DND-41 (cell line): Measurements from ENCODE around the gene IGF2.

Experiments used
- ATAC-seq: fragments of 200-7000 bp; cut with Tn5 transposase; 3 replicates; pipeline ENCODE4 v1.9.1; 2021; ENCODE audit warnings: low read depth; ENCODE audit not compliant: insufficient read depth
- DNase-seq: peaks from one replicate; pipeline ENCODE4 v3.0.0-alpha.2; 2020
- H2AFZ ChIP-seq: 2 replicates; pipeline ENCODE4 v1.6.0; 2012; ENCODE audit warnings: low read depth, low read length
- H3K27ac ChIP-seq: 2 replicates; pipeline ENCODE4 v1.5.1; 2012; ENCODE audit warnings: low read length, inconsistent platforms
- H3K27me3 ChIP-seq: fragments of 200-600 bp; sonication (generic); 2 replicates; pipeline ENCODE4 v1.6.0; 2012; ENCODE audit warnings: low read length, mild to moderate bottlenecking, inconsistent platforms; ENCODE audit not compliant: insufficient read depth, poor library complexity
- H3K36me3 ChIP-seq: 2 replicates; pipeline ENCODE4 v1.5.1; 2012; ENCODE audit warnings: low read length, inconsistent platforms; ENCODE audit not compliant: insufficient read depth
- H3K4me1 ChIP-seq: 2 replicates; pipeline ENCODE4 v1.5.1; 2012; ENCODE audit warnings: mild to moderate bottlenecking, low read length; ENCODE audit not compliant: insufficient read depth
- H3K4me2 ChIP-seq: 2 replicates; pipeline ENCODE4 v1.6.0; 2012; ENCODE audit warnings: mild to moderate bottlenecking, moderate library complexity, low read length, inconsistent platforms; ENCODE audit not compliant: insufficient read depth
- H3K4me3 ChIP-seq, 2 experiments: fragments of 200-600 bp in 1 of 2; shearing (Covaris generic) in 1 of 2; 2 replicates each; pipeline ENCODE4 v1.5.1; 2012 to 2016; ENCODE audit warnings: inconsistent platforms in 2 of 2, low read length in 2 of 2, mild to moderate bottlenecking in 2 of 2, low read depth in 1 of 2, moderate library complexity in 1 of 2
- H3K79me2 ChIP-seq: 2 replicates; pipeline ENCODE4 v1.6.0; 2012; ENCODE audit warnings: low read length, inconsistent platforms; ENCODE audit not compliant: insufficient read depth
- H3K9ac ChIP-seq: 2 replicates; pipeline ENCODE4 v1.6.0; 2012; ENCODE audit warnings: low read depth, mild to moderate bottlenecking, inconsistent platforms, low read length, moderate library complexity
- H3K9me3 ChIP-seq: 2 replicates; pipeline ENCODE4 v1.5.1; 2012; ENCODE audit warnings: low read length, moderate library complexity, mild to moderate bottlenecking, inconsistent platforms; ENCODE audit not compliant: insufficient read depth, severe bottlenecking
- H4K20me1 ChIP-seq: 2 replicates; pipeline ENCODE4 v1.6.0; 2012; ENCODE audit warnings: low read length; ENCODE audit not compliant: insufficient read depth
- EZH2 ChIP-seq: IDR thresholded peaks from 3 replicates; pipeline ENCODE4 v1.6.1; 2012; ENCODE audit warnings: borderline replicate concordance, low read depth, mild to moderate bottlenecking, moderate library complexity, low read length, inconsistent platforms; ENCODE audit not compliant: severe bottlenecking
- TF ChIP-seq, protein P1 (sequence below): IDR thresholded peaks from 2 replicates; pipeline ENCODE4 v1.5.1; 2012; ENCODE audit warnings: borderline replicate concordance, low read length, moderate library complexity, mild to moderate bottlenecking; ENCODE audit not compliant: poor library complexity, severe bottlenecking; ENCODE audit errors: extremely low read depth

The IGF2 gene

GRCh38 chr11:2160736-2161259, 21.6 kb upstream of the IGF2 start, which contains the start of gene INS:
TSS of gene INS (minus strand) at chr11:2161209. CDS start at chr11:2160971, 238 bp downstream.
- Histone ChIP-seq H3K9ac (no peak within 1 kb of the TSS), H3K4me2 (no peak within 1 kb of the TSS), H3K79me2 (no peaks in the 10 kb centered on the region), H4K20me1 (peaks cover 21% of the 10 kb centered on the region; the same call in 1 of the 2 replicates), H3K36me3 (no peaks in the 10 kb centered on the region), H2AFZ (no peak within 1 kb of the TSS), H3K27ac (no peak within 1 kb of the TSS), H3K9me3 (no peaks in the 10 kb centered on the region), H3K4me1 (no peaks in the 10 kb centered on the region), H3K4me3 (no peak within 1 kb of the TSS), H3K27me3 (no peaks in the 10 kb centered on the region)
- no peak for ATAC-seq
- DNase-seq: no peak
- TF ChIP-seq EZH2: no peak
- TF ChIP-seq, protein P1, sequence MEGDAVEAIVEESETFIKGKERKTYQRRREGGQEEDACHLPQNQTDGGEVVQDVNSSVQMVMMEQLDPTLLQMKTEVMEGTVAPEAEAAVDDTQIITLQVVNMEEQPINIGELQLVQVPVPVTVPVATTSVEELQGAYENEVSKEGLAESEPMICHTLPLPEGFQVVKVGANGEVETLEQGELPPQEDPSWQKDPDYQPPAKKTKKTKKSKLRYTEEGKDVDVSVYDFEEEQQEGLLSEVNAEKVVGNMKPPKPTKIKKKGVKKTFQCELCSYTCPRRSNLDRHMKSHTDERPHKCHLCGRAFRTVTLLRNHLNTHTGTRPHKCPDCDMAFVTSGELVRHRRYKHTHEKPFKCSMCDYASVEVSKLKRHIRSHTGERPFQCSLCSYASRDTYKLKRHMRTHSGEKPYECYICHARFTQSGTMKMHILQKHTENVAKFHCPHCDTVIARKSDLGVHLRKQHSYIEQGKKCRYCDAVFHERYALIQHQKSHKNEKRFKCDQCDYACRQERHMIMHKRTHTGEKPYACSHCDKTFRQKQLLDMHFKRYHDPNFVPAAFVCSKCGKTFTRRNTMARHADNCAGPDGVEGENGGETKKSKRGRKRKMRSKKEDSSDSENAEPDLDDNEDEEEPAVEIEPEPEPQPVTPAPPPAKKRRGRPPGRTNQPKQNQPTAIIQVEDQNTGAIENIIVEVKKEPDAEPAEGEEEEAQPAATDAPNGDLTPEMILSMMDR: no peak

DNA sequence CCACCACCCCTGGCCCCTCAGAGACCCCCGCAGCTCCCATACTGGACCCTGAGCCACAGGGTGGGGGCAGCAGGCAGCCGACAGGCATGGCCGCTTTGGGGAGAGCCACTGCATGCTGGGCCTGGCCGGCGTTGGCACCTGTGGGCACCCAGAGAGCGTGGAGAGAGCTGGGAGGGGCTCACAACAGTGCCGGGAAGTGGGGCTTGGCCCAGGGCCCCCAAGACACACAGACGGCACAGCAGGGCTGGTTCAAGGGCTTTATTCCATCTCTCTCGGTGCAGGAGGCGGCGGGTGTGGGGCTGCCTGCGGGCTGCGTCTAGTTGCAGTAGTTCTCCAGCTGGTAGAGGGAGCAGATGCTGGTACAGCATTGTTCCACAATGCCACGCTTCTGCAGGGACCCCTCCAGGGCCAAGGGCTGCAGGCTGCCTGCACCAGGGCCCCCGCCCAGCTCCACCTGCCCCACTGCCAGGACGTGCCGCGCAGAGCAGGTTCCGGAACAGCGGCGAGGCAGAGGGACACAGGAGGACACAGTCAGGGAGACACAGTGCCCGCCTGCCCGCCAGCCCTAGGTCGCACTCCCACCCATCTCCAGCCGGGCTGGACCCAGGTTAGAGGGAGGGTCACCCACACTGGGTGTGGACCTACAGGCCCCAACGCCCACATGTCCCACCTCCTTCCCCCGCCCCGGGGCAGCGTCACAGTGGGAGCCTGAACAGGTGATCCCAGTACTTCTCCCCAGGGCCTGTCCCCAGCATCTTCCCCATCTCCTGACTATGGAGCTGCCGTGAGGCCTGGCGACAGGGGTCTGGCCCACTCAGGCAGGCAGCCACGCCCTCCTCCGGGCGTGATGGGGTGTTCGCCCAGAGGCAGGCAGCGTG, 20.6 kb upstream of the IGF2 start:
- no peaks in the 10 kb centered on the region for H3K27me3 ChIP-seq
- peaks cover 18% of the 10 kb centered on the region; the same call in 1 of the 2 replicates for H4K20me1 ChIP-seq
- ATAC-seq: no peak
- no peaks in the 10 kb centered on the region for H3K9me3 ChIP-seq
- no peak overlapping the region for H2AFZ ChIP-seq
- H3K4me1 ChIP-seq: no peaks in the 10 kb centered on the region
- no peak overlapping the region for H3K27ac ChIP-seq
- no peak overlapping the region for H3K9ac ChIP-seq
- H3K79me2 ChIP-seq: no peaks in the 10 kb centered on the region
- no peak for TF ChIP-seq EZH2
- TF ChIP-seq, protein P1: no peak
- no peak for DNase-seq
- H3K36me3 ChIP-seq: no peaks in the 10 kb centered on the region
- no peak overlapping the region for H3K4me2 ChIP-seq
- H3K4me3 ChIP-seq: no peak overlapping the region

GRCh38 chr11:2158966-2159365, 19.8 kb upstream of the IGF2 start:
- Histone ChIP-seq H4K20me1 (0 out of 2 replicates have a peak, but pooled peaks cover 14% of the 10 kb centered on the region), H3K36me3 (no peaks in the 10 kb centered on the region), H3K9me3 (no peaks in the 10 kb centered on the region), H3K79me2 (no peaks in the 10 kb centered on the region), H2AFZ (no peak overlapping the region), H3K4me1 (no peaks in the 10 kb centered on the region), H3K4me3 (no peak overlapping the region), H3K9ac (no peak overlapping the region), H3K27me3 (no peaks in the 10 kb centered on the region), H3K4me2 (no peak overlapping the region), H3K27ac (no peak overlapping the region)
- no peak for DNase-seq
- ATAC-seq: no peak
- no peak for TF ChIP-seq EZH2
- TF ChIP-seq, protein P1: no peak
